H1 (cell line): ENCODE results near the gene TTLL5.

ENCODE experiments used
- ATF3 ChIP-seq: IDR thresholded peaks from 2 replicates; pipeline ENCODE4 v1.6.1; 2011; ENCODE audit warnings: low read depth, mild to moderate bottlenecking, low read length; ENCODE audit not compliant: insufficient read depth
- CEBPB ChIP-seq: IDR thresholded peaks from 2 replicates; pipeline ENCODE4 v1.6.1; 2012; ENCODE audit warnings: low read depth, low read length
- CTCF ChIP-seq, 3 experiments: IDR thresholded peaks; 1 replicate in 2 of 3; 2 replicates in 1 of 3; pipeline versions ENCODE4 v1.5.1 to v1.6.1; 2011; ENCODE audit warnings: low read length in 3 of 3, mild to moderate bottlenecking in 3 of 3, inconsistent platforms in 2 of 3, low read depth in 1 of 3, moderate library complexity in 1 of 3; ENCODE audit not compliant: insufficient read depth in 1 of 3; ENCODE audit errors: control extremely low read depth in 1 of 3
- NRF1 ChIP-seq: IDR thresholded peaks from 2 replicates; pipeline ENCODE4 v1.6.1; 2011; ENCODE audit warnings: mild to moderate bottlenecking, low read depth, low read length, improper control_type of control experiment
- POLR2A ChIP-seq, 2 experiments: IDR thresholded peaks; 1 replicate in 1 of 2; 2 replicates in 1 of 2; pipeline ENCODE4 v1.6.1; 2011; ENCODE audit warnings: low read depth in 2 of 2, low read length in 2 of 2, mild to moderate bottlenecking in 2 of 2; ENCODE audit errors: control extremely low read depth in 1 of 2
- TAF1 ChIP-seq: IDR thresholded peaks from 2 replicates; pipeline ENCODE4 v1.6.1; 2011; ENCODE audit warnings: mild to moderate bottlenecking, low read depth, low read length

- TF ChIP-seq NRF1 (no peak), CTCF (IDR thresholded peaks at IDR 0.05; ENCODE audit: control extremely low read depth in 1 of 3, insufficient read depth in 1 of 3, low read depth in 1 of 3, low read length in 3 of 3) (no peak), POLR2A (IDR thresholded peaks at IDR 0.05; ENCODE audit: control extremely low read depth in 1 of 2, low read depth in 2 of 2, low read length in 2 of 2) (no peak), ATF3 (no peak), TAF1 (no peak), CEBPB (no peak)
Observed at GRCh38 chr14:75910048-75910447, 249.0 kb downstream of the TTLL5 start.
